Transverse colon (tissue), 4 donors: ENCODE data around the gene TBC1D16.

Experiments
- CTCF ChIP-seq, 5 experiments: fragments of 200-600 bp in 3 of 5; fragments of 450-650 bp in 2 of 5; sonication (generic) in 3 of 5; IDR thresholded peaks; 1 replicate in 2 of 5; 2 replicates in 3 of 5; pipeline ENCODE4 v1.5.1; 2016 to 2017; ENCODE audit warnings: antibody characterized with exemption in 5 of 5, inconsistent platforms in 3 of 5, mild to moderate bottlenecking in 2 of 5, moderate library complexity in 1 of 5
- EP300 ChIP-seq: sonication (generic); formaldehyde crosslinking; IDR thresholded peaks from one replicate; pipeline ENCODE4 v1.6.1; 2017; ENCODE audit warnings: antibody characterized with exemption, low read depth
- POLR2A ChIP-seq: fragments of 450-650 bp; IDR thresholded peaks from one replicate; pipeline ENCODE4 v1.6.1; 2016; ENCODE audit warnings: antibody characterized with exemption, mild to moderate bottlenecking, moderate library complexity
- POLR2AphosphoS5 ChIP-seq, 3 donors: sonication (generic); formaldehyde crosslinking; IDR thresholded peaks; one replicate each; pipeline ENCODE4 v1.6.1; 2016; ENCODE audit warnings: antibody characterized with exemption in 3 of 3

- TF ChIP-seq CTCF (IDR thresholded peaks at IDR 0.05) (no peak), POLR2AphosphoS5 (IDR thresholded peaks at IDR 0.05) (no peak), POLR2A (no peak), EP300 (no peak)
These were observed 67.6 kb downstream of the TBC1D16 start for GRCh38 chr17:79968116-79968515.
